Measurements from ENCODE around the gene AAGAB. TPM values are rescaled to one million over a fixed set of nuclear protein-coding genes. Genes with fewer than 3 reads are reported as not detected.

AAGAB gene
- total and polyA plus RNA-seq, 7 donors = 22.4 to 48.1 (median 34.5) TPM

DNA sequence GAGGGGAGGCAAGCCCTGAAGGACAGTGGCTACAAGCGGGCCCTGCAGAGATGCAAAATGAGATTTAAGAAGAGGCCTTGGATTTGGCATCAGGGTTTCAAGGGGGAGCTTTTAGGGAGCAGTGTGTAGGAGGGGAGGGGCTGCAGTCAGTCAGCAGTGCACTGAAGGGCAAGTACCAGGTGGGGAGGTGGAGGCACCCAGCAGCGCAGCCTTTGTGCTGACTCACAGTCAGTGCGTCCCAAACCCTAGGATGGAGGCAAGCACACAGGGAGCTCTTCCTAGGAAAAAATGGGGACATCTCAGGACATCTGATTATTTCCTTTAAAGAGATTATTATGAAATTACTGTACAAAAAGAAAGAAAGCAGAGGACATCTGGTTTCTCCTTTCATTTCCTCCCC, 80.0 kb downstream of the AAGAB start:
- no peaks in the 10 kb centered on the region for H3K27me3 ChIP-seq
- 95 to 99% methylated on average over 3 of the region's 3 CpGs for WGBS, 2 donors
- no peaks in the 10 kb centered on the region for H3K9me3 ChIP-seq
- peak overlapping the region in 1 of 4 donors; percentile 79 for H3K27ac ChIP-seq
- peaks cover 0 to 55% (median 47%) of the 10 kb centered on the region in 4 donors for H3K4me1 ChIP-seq
- TF ChIP-seq EP300 (IDR thresholded peaks at IDR 0.05) (no peak), POLR2AphosphoS5 (IDR thresholded peaks at IDR 0.05) (no peak), POLR2A (IDR thresholded peaks at IDR 0.05) (no peak)
- TF ChIP-seq, protein P1, sequence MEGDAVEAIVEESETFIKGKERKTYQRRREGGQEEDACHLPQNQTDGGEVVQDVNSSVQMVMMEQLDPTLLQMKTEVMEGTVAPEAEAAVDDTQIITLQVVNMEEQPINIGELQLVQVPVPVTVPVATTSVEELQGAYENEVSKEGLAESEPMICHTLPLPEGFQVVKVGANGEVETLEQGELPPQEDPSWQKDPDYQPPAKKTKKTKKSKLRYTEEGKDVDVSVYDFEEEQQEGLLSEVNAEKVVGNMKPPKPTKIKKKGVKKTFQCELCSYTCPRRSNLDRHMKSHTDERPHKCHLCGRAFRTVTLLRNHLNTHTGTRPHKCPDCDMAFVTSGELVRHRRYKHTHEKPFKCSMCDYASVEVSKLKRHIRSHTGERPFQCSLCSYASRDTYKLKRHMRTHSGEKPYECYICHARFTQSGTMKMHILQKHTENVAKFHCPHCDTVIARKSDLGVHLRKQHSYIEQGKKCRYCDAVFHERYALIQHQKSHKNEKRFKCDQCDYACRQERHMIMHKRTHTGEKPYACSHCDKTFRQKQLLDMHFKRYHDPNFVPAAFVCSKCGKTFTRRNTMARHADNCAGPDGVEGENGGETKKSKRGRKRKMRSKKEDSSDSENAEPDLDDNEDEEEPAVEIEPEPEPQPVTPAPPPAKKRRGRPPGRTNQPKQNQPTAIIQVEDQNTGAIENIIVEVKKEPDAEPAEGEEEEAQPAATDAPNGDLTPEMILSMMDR (IDR thresholded peaks at IDR 0.05) = no peak
- DNase-seq = no peak
- H3K4me3 ChIP-seq = no peak overlapping the region
- peaks cover 0 to 30% (median 6%) of the 10 kb centered on the region in 4 donors for H3K36me3 ChIP-seq
- intact Hi-C loops (cut with DNase I) = no loop called here

DNA sequence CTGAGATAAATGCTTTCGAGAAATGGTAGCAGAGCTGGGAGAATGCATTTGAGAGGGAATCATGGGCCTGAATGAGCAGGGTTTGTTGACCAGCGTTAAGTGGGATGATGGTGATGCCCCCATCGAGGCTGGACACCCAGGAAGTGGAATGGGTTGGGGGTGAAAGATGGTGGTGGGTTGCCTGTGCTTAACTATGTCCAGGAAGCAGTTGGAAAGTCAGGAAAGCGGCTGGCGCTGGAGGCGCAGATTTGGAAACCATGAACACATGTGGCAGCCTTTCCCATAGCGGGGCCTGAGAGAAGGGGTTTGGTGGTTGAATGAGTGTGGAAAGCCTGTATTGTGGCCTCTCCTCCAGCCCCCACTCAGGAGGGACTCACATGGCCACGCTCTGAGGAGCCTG, 80.7 kb downstream of the AAGAB start:
- peaks cover 0 to 32% (median 6%) of the 10 kb centered on the region in 4 donors for H3K36me3 ChIP-seq
- no peaks in the 10 kb centered on the region for H3K27me3 ChIP-seq
- intact Hi-C loops (cut with DNase I) = no loop called here
- H3K4me3 ChIP-seq = no peak overlapping the region
- peak; percentile 61 for DNase-seq
- 93 to 96% methylated on average over 8 of the region's 8 CpGs for WGBS, 2 donors
- H3K4me1 ChIP-seq = peaks cover 0 to 49% (median 43%) of the 10 kb centered on the region in 4 donors
- TF ChIP-seq POLR2AphosphoS5 (IDR thresholded peaks at IDR 0.05) (no peak), POLR2A (IDR thresholded peaks at IDR 0.05) (no peak), EP300 (IDR thresholded peaks at IDR 0.05) (no peak)
- TF ChIP-seq, protein P1 (IDR thresholded peaks at IDR 0.05) = no peak
- no peaks in the 10 kb centered on the region for H3K9me3 ChIP-seq
- H3K27ac ChIP-seq = no peak overlapping the region

DNA sequence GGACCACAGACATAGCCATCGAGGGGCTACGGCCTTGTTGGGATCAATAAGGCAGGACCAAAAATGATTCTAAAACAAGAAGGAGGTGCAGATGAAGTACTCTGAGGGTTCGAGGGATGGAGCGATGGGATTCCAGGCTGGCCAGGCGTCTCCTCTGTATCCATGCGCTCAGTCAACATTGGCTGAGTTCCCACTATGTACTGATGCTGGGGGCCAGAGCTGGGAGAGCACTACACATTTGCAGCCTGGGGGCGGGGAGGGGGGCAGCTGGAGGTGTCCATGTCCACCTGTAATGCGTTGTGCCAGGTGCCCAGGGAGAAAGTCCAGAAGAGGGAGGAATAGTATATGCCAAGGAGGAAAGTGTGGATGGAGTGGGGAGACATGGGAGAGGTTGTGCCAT, 81.5 kb downstream of the AAGAB start:
- intact Hi-C loops (cut with DNase I) = no loop called here

DNA sequence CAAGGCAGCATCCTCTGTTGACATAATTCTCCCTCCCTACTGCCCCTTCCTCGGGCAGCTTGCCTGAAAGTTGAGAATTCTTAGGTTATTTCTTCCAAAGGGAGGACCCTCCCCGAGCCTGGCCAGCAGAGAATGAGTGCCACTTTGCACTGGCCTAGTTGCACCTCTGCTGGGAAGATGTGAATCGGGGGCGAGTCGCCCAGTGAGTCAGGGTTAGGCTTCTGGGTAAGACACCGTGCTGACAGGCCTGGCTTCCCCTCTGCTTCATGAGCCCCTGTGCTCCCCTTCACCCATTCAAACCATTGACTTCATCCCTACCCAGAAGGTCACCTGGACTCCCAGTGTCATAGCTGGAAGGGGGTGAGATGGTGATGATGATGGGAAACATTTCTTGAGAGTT, 82.3 kb downstream of the AAGAB start:
- 96% methylated on average over 6 of the region's 6 CpGs for WGBS, 2 donors
- Histone ChIP-seq H3K27ac (no peak overlapping the region), H3K9me3 (no peaks in the 10 kb centered on the region), H3K36me3 (peaks cover 0 to 46% (median 10%) of the 10 kb centered on the region in 4 donors), H3K4me3 (no peak overlapping the region), H3K4me1 (peaks cover 0 to 49% (median 41%) of the 10 kb centered on the region in 4 donors), H3K27me3 (no peaks in the 10 kb centered on the region)
- DNase-seq = peak; percentile 56
- intact Hi-C loops (cut with DNase I) = no loop called here
- TF ChIP-seq EP300 (IDR thresholded peaks at IDR 0.05) (no peak), POLR2AphosphoS5 (IDR thresholded peaks at IDR 0.05) (no peak), POLR2A (IDR thresholded peaks at IDR 0.05) (no peak)
- TF ChIP-seq, protein P1 (IDR thresholded peaks at IDR 0.05) = no peak

More for the DNA sequence above, 81.5 kb downstream of the AAGAB start:
- no peak overlapping the region for H3K27ac ChIP-seq
- no peaks in the 10 kb centered on the region for H3K27me3 ChIP-seq
- 84 to 95% methylated on average over 8 of the region's 8 CpGs for WGBS, 2 donors
- H3K9me3 ChIP-seq = no peaks in the 10 kb centered on the region
- no peak for TF ChIP-seq POLR2A (IDR thresholded peaks at IDR 0.05)
- TF ChIP-seq, protein P1 (IDR thresholded peaks at IDR 0.05) = no peak
- TF ChIP-seq POLR2AphosphoS5 (IDR thresholded peaks at IDR 0.05) = no peak
- no peak for TF ChIP-seq EP300 (IDR thresholded peaks at IDR 0.05)
- peaks cover 0 to 39% (median 7%) of the 10 kb centered on the region in 4 donors for H3K36me3 ChIP-seq
- peaks cover 0 to 49% (median 41%) of the 10 kb centered on the region in 4 donors for H3K4me1 ChIP-seq
- peak; percentile 47 for DNase-seq
- H3K4me3 ChIP-seq = no peak overlapping the region

DNA sequence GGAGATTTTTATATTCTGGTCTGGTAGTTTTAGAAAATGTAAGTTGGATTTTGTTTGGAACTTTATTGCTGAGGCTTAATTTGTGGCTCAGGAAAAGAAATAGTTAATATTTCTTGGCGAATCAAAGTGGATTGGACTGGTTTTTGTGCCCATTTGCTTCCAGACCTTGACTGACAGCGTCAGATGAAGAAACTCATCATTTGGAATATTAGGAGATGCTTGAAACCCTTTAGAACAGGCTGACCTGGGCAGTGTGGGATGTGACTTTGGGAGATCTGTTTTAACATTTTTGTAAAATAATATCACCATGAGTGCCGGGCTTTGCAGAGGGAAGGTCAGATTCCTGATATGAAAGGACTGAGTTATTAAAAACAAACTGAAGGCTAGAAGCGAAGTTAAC, 83.0 kb downstream of the AAGAB start:
- Histone ChIP-seq H3K4me1 (peaks cover 0 to 47% (median 38%) of the 10 kb centered on the region in 4 donors), H3K9me3 (no peaks in the 10 kb centered on the region), H3K4me3 (no peak overlapping the region), H3K27me3 (no peaks in the 10 kb centered on the region), H3K36me3 (peaks cover 0 to 53% (median 10%) of the 10 kb centered on the region in 4 donors), H3K27ac (no peak overlapping the region)
- no peak for DNase-seq
- no peak for TF ChIP-seq POLR2A (IDR thresholded peaks at IDR 0.05)
- 87 to 90% methylated on average over 4 of the region's 4 CpGs for WGBS, 2 donors
- intact Hi-C loops (cut with DNase I) = no loop called here
